Right atrium auricular region (tissue), 2 donors: Measurements from ENCODE around the gene CD53. TPM values are rescaled to one million over a fixed set of nuclear protein-coding genes. Genes with fewer than 3 reads are reported as not detected.

Source experiments
- DNase-seq: peaks from one replicate; pipeline ENCODE4 v3.0.0-alpha.2; 2019; ENCODE audit warnings: low spot score
- H3K27ac ChIP-seq, 2 donors: fragments of 200-600 bp; sonication (generic); 1 replicate in 1 of 2; 2 replicates in 1 of 2; pipeline ENCODE4 v1.5.1; 2016 to 2019
- H3K27me3 ChIP-seq, 2 donors: fragments of 200-600 bp; sonication (generic); one replicate each; pipeline versions ENCODE4 v1.5.1 to v1.6.0; 2017 to 2019
- H3K36me3 ChIP-seq: fragments of 200-600 bp; sonication (generic); one replicate; pipeline ENCODE4 v1.5.1; 2016
- H3K4me1 ChIP-seq, 2 donors: fragments of 200-600 bp; sonication (generic); one replicate each; pipeline versions ENCODE4 v1.5.1 to v1.6.0; 2017 to 2019
- H3K4me3 ChIP-seq, 2 donors: fragments of 200-600 bp; sonication (generic); 1 replicate in 1 of 2; 2 replicates in 1 of 2; pipeline ENCODE4 v1.5.1; 2017 to 2019; ENCODE audit warnings: mild to moderate bottlenecking in 1 of 2, moderate library complexity in 1 of 2
- H3K9me3 ChIP-seq, 2 donors: fragments of 200-600 bp; sonication (generic); one replicate each; pipeline ENCODE4 v1.5.1; 2019
- CTCF ChIP-seq, 2 donors: fragments of 200-600 bp; sonication (generic); IDR thresholded peaks; one replicate each; pipeline ENCODE4 v1.5.1; 2019; ENCODE audit warnings: antibody characterized with exemption in 2 of 2
- total RNA-seq, 2 donors: library from RNA; depleted of rRNA; stranded (reverse); fragments of >200 nt; gene quantifications; one replicate each; pipeline ENCODE4 v1.1.0, GENCODE V29; 2016

The CD53 gene
- total RNA-seq, 2 donors from 2014 or later, result 7.0 to 29.4 TPM

DNA sequence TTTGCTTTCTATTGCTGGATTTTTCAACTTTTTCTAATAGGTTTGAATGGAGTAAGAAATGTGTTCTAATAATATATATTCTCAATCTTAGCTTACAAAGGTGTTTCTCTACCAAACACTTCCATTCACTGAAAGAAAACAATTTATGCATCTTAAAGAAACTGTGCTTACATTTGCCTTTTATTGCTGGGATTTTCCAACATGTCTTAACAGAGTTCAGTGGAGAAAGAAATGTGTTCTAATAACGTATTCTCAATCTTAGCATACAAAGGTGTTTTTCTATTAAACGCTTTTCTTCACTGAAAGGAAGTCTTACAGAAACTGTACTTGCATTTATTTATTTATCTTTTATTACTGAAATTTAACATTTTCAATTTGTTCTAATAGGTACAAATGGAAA lies 5.6 kb downstream of the CD53 start:
- no peak for DNase-seq
- Histone ChIP-seq H3K27ac (no peak overlapping the region), H3K36me3 (no peaks in the 10 kb centered on the region), H3K27me3 (no peaks in the 10 kb centered on the region), H3K4me1 (no peaks in the 10 kb centered on the region), H3K9me3 (no peaks in the 10 kb centered on the region), H3K4me3 (no peak overlapping the region)
- TF ChIP-seq CTCF (IDR thresholded peaks at IDR 0.05), result no peak

DNA sequence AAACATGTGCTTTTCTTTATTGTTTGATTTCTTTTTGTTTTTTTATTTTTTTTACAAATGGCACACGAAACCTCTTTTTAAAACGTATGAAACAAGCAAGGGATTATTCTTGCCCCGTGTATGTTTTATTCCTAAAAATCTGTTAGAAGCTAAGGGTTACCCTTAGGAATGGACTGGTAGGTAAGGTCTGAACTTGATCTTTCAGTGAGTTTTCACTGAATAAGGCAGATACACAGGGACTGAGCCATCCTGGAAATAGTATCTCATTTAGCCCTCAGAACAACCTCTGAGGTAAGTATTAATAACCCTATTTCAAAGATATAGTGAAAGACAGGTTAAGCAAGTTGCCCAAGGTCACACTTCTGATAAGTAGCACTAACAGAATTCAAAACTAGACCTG lies 6.0 kb downstream of the CD53 start:
- no peaks in the 10 kb centered on the region for H3K9me3 ChIP-seq
- no peak overlapping the region for H3K27ac ChIP-seq
- TF ChIP-seq CTCF (IDR thresholded peaks at IDR 0.05), result no peak
- no peak overlapping the region for H3K4me3 ChIP-seq
- H3K4me1 ChIP-seq, result no peaks in the 10 kb centered on the region
- no peak for DNase-seq
- no peaks in the 10 kb centered on the region for H3K27me3 ChIP-seq
- H3K36me3 ChIP-seq, result no peaks in the 10 kb centered on the region

GRCh38 chr1:110879758-110880606 lies 7.0 kb downstream of the CD53 start:
- no peak overlapping the region for H3K4me3 ChIP-seq
- no peaks in the 10 kb centered on the region for H3K36me3 ChIP-seq
- DNase-seq, result no peak
- no peak for TF ChIP-seq CTCF (IDR thresholded peaks at IDR 0.05)
- no peaks in the 10 kb centered on the region for H3K4me1 ChIP-seq
- no peak overlapping the region for H3K27ac ChIP-seq
- H3K27me3 ChIP-seq, result no peaks in the 10 kb centered on the region
- H3K9me3 ChIP-seq, result no peaks in the 10 kb centered on the region

DNA sequence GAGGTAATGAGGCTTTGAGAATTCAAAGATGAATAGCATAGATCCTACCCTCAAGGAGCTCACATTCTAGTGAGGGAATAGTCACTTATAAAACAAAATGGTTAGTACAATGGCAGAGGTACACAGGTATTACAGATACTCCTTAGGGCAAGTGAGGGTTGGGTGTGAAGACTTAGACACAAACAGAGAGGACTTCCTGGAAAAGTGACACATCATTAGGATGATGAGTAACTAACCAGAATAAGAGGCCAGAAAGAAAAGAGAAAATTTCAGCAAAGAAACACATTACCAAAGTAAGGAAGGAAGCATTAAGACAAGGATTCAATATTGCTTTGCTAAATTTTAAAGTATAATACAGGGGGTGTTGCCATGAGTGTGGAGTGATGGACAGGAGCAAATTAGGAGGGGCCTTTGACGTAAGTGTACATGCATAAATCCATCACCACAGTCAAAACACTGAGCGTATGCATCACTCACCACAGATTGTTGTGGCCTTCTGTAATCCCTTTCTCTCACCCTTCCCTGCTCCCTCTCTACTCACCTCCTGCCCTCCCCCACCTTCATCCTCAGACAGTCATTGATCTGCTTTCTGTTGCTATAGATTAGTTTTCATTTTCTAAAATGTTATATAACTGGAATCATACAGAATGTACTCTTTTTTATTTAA lies 7.9 kb downstream of the CD53 start:
- H3K4me3 ChIP-seq, result no peak overlapping the region
- DNase-seq, result no peak
- H3K4me1 ChIP-seq, result no peaks in the 10 kb centered on the region
- TF ChIP-seq CTCF (IDR thresholded peaks at IDR 0.05), result no peak
- H3K9me3 ChIP-seq, result no peaks in the 10 kb centered on the region
- no peak overlapping the region for H3K27ac ChIP-seq
- no peaks in the 10 kb centered on the region for H3K36me3 ChIP-seq
- H3K27me3 ChIP-seq, result no peaks in the 10 kb centered on the region

- no peak for TF ChIP-seq CTCF (IDR thresholded peaks at IDR 0.05)
- no peak overlapping the region for H3K4me3 ChIP-seq
- no peak for DNase-seq
Observed at GRCh38 chr1:110888049-110888448, 15.1 kb downstream of the CD53 start.

More at GRCh38 chr1:110888049-110888448, 15.1 kb downstream of the CD53 start:
- no peaks in the 10 kb centered on the region for H3K36me3 ChIP-seq
- no peaks in the 10 kb centered on the region for H3K9me3 ChIP-seq
- H3K27me3 ChIP-seq, result no peaks in the 10 kb centered on the region
- H3K27ac ChIP-seq, result no peak overlapping the region
- H3K4me1 ChIP-seq, result no peaks in the 10 kb centered on the region
